EL (cell line): ENCODE data around the gene SNRNP70.

Experiments used
- DNase-seq: peaks from one replicate; pipeline ENCODE4 v3.0.0-alpha.2; 2016

SNRNP70 gene

DNA sequence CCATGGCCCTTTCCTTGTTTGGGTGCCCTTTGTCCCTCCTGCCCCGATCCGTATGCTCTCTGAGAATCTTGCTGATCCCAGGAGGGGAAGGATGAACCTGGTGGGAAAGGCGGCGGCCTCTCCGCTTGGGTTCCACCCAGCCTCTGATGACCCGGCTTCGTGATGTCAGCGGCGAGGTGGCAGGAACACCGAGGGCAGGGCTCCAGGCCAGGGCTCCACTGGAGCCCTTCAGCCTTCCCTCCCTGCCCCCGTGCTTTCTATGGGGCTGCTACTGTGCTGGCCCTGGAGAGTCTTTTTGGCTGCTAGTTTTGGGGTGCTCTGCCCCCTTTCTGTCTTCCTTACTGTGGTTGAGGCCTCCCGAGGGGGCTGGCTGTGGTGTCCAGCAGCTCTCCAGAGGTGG, 17.1 kb downstream of the SNRNP70 start:
- DNase-seq = no peak

DNA sequence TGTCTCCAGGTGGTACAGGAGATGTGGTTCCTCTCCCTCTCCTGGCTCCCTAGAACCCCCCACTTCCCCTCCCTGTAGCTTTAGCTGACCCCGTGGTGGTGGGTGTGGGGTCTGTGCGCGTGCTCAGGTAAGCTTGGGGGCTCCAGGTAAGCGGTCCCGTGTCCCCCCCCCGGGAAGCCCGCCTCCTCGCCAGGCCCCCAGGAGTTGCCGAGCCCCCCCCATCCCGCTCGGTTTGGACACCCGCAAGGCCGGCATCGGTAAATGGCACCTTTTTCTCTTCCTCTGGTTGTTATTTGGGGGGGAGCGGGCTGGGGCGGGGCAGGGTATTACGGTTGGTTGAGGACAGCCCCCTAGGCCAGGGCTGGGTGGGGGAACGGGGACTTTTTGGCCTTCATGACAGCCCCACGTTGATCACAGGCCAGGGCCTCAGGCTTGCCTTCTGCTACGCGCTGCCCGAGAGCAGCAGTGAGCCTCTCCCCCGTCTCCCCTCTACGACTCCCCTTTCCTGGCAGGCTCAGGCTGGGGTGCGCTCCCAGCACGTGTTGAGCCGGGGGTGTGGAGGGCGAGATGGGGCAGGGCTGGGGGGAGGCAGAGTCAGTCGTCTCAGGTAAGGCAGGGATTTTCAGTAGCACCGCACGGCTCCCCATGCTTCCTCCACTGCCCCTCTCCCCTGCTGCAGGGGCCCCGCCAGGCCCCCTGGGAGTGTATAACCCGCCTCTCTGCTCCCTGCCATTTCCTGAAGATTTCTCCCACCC, 18.3 kb downstream of the SNRNP70 start:
- DNase-seq = no peak

DNA sequence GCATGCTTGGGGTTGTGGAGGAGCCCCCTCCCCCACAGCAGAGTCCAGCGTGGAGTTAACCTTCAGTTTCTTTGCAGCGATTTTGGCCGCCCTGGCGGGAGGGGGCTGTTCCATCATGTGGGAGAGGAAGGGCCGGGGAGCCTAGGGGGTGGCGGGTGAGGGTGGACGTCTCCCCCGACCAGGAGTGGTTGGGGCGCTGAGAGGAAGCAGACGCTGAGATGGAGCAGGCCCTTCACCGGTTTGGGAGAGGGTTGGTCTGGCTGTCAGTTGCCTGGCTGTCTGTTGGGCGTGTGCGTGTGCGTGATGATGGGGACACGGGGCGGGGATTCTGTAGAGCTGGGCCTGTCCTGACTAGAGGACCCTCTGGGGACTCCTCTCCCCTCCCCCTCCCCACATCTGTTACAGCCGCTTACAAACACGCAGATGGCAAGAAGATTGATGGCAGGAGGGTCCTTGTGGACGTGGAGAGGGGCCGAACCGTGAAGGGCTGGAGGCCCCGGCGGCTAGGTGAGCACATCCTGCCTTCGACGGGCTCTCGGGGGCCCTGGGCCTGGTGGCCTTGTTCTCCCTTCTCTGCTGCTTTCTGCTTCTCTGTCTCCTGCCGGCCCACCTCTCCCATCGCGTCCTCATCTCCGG, 19.1 kb downstream of the SNRNP70 start:
- DNase-seq = no peak

DNA sequence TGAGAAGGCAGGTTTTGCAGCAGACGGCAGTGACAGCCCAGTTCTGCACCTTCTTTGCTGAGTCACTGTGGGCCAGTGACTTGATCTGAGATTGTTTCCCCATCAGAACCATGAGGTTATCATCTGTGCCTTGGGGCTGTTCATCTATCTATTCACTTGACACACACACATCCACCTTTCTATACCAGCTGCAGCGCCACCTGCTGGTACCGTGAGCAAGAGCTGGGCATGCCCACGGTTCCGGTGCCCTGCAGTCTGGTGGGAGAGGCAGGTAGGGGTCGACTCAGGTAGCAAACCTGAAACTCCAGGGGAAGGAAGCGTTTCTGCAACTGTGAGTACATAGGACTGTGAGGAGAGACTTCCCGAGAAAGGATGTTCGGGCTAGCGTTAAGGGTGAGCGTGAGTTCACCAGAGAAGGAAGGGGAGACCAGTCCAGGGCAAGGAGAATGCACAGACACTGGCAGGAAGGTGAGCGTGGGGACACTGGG, 21.4 kb downstream of the SNRNP70 start:
- peak; percentile 55 for DNase-seq

GRCh38 chr19:49107625-49108459, 22.6 kb downstream of the SNRNP70 start:
- DNase-seq = no peak

- DNase-seq = no peak
These were observed 23.8 kb downstream of the SNRNP70 start for GRCh38 chr19:49109051-49109450.

DNA sequence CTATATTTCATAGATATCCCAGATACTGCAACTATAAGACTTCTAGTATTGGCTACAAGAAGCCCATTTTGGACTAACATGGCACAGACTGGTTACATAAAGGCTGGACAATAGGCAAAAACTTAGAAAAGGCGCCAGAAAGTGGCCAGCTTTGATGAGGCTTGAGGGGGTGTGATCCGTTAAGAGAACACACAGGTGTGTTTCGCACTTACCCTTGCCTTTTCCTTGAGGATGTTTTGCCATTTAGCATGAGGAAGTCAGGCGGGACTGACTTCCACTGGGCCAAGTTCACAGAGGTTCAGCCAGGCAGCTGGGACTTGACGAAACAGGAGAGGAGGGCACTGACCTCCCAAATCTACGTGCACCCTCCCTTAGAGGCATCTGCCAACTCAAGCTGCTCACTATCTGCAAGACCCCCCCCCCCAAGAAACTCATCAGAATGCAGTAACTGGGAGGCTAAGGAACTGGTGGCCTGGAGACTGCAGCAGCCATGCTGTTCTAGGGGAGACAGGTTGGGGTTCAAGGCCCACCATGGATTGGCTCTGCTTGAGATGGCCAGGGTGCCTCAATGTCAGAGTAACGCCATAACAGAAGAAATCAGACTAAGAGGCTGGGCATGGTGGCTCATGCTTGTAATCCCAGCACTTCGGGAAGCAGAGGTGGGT, 24.4 kb downstream of the SNRNP70 start:
- DNase-seq = no peak

DNA sequence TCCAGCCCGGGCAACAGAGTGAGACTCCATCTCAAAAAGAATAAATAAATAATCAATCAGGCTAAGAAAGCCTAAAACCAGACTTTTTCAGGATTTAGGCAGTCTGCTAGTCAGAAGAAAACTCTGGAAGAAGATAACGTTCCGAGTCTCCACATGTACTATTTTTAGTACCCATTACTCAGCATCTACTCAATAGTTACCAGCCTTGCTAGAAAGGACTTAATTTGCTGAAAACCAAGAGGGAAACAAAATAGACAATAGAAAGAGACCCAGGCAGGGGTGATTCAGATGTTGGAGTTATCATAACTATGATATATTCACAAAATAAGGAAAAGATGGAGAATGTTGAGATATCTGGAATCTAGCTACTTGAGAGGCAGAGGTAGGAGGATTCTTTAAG, 25.3 kb downstream of the SNRNP70 start:
- no peak for DNase-seq

GRCh38 chr19:49111218-49111998, 26.2 kb downstream of the SNRNP70 start:
- no peak for DNase-seq

- peak; percentile 80 for DNase-seq
These were observed 28.7 kb downstream of the SNRNP70 start, which contains the start of gene LIN7B for GRCh38 chr19:49113762-49114629. Gene LIN7B (plus strand): TSS chr19:49114370. CDS start chr19:49114405, 35 bp downstream.

- DNase-seq = peak; percentile 64
These were observed 29.5 kb downstream of the SNRNP70 start for GRCh38 chr19:49114630-49115363.

DNA sequence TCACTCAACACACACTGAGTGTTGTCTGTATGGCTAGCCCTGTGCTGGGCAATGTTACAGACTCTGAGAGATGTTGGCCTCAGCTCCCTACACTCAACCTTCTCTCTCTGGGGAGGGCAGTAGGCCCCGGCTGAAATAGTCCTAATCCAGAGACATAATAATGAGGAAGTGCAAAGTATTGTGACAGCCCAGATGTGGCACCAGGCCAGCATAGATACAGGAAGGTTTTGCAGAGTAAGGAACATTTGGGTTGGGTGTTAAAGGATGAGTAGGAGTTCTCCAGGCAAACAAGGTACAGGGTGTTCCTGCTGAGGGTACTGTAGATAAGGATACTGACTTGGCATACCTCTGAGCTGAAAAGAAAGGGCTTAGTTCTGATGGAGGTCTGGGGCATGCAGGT, 31.3 kb downstream of the SNRNP70 start:
- DNase-seq = no peak

- no peak for DNase-seq
These were observed 32.7 kb downstream of the SNRNP70 start for GRCh38 chr19:49117677-49118564.

- peak; percentile 93 for DNase-seq
These were observed 33.5 kb downstream of the SNRNP70 start, which contains the start of gene C19orf73 for GRCh38 chr19:49118565-49119410. Gene C19orf73 (minus strand): TSS chr19:49119143. CDS start chr19:49119022, 121 bp downstream.

DNA sequence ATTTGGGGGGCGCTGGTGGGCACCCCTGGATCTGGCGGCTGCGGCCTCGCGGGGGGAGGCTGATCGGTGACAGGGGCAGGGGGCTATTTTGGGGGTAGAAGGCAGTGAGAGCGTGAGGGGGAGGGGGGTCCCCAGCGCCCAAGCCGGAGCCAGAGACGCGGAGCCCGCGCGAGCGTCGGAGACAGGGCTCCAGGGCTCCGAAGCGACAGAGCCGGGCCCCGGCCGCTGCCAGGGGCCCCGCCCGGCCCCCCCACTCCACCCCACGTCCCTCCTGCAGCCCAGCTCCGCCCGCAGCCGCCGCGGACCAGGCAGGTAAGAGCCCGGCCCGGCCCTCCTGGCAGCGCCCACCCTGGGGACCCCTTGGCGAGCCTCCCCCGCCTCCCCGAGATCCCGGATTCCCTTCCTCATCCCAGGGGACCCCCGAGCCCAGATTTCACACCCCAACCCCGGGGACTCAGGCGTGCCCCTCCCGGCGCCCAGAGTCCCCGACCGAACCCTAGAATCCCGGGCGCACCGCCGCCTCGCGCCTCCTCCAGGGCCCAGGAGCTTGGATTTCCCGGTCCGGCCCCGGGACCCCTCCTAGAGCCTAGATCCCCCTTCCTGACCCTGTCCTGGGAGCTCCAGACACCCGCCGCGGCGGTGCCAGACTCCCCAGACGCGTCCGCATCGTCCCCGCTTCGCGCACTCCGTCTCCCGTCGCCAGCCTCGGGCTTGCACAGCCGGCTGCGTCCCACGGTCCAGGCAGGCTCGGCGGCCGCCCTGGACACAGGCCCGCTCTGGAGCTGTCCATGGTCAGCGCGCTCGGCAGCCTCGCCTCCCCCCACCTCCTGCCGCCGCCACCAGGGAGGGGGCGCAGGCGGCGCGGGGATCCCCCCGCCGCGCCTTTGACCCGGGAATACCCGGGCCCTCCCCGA, 34.4 kb downstream of the SNRNP70 start, which contains the start of gene PPFIA3:
Gene PPFIA3, plus strand, starts transcription at position 134 of the 914 bp plus-strand sequence. CDS start 8,330 bp downstream, outside the sequence.
- DNase-seq = peak; percentile 62

GRCh38 chr19:49120325-49120683, 35.1 kb downstream of the SNRNP70 start:
- DNase-seq = no peak

DNA sequence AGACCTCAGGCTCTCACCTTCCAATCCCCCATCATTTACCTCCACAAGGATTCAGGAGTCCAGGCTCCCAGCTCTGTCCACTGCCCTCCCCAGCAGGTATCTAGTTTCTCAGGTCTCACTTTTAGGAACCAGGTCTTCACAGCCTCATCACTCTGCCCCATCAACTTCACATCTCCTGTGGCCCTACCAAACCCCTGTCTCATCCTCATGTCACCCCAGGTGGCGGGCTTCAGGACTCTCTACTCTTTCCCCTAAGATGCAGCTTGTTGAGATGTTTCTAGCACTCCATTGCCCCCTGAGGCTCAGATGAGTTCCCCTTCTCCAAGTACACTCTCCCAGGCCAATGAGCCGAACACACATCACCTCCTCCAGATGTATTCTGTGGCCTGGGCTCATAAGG, 35.6 kb downstream of the SNRNP70 start:
- DNase-seq = no peak
